ENCODE measurements around the gene GMPR.
"Not testable (repeated sequence)": the region's sequence is repeated elsewhere in the genome, so short reads cannot be mapped to it uniquely, and the experiment has no call there.

Gene GMPR

DNA sequence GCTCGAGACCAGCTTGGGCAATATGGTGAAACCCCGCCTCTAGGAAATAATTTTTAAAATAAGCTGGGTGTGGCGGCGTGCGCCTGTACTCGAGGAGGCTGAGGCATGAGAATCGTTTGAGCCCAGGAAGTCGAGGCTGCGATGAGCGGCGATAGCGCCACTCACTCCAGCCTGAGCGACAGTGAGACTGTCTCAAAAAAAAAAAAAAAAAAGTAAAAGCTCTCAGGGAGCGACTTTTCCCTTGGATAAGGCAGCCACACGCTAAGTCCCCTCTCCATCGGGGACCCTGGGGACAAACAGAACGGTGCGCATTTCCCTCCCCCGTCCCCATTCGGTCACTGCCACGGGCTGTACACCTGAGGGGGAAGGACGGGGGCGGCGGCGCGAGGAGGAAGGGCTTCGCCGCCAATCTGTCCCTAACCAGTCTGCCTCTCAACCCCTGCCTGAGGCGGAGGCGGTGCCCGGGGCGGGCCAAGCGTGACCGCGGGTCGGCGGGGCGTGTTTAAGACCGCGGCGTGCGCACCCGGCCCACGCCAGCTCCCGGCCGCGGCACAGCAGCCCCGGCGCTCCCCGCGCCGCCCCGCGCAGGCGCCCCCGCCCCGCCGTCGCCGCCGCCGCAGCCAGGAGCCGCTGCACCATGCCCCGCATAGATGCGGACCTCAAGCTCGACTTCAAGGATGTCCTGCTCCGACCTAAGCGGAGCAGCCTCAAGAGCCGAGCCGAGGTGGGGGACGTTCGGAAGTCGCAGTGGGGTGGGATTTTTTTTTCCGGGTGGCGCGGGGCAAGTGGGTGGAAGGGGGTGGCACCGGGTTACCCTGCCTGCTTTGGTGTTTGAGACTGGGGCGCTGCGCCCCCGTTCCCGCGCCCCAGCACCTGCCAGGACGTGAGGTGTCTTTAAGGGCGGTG, at the start of gene GMPR:
Gene GMPR, plus strand, starts transcription at position 531 of the 906 bp plus-strand sequence. Its CDS starts 107 bp downstream, at position 638.
- DNase-seq: peak; percentile 75

DNA sequence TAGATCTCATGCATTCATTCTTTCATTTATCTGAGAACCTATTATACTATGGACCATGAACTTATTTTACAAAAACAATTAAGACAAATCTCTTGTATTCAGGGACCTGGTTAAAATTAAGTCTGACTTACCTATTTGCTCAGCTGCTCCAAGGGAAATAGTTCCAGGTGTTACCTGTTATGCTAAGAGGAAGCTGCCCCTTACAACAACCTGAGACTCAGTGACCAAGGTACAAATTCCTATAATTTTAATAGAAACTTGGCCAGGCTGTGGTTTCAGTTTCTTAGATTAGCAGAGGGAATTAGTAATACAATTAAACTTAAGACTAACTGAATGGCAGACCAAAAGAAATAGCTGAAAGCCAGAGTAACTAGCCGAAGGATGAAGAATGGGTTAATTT, 48.2 kb upstream of the GMPR start:
- no peak for DNase-seq

GRCh38 chr6:16196260-16196983, 42.0 kb upstream of the GMPR start:
- no peak for DNase-seq

DNA sequence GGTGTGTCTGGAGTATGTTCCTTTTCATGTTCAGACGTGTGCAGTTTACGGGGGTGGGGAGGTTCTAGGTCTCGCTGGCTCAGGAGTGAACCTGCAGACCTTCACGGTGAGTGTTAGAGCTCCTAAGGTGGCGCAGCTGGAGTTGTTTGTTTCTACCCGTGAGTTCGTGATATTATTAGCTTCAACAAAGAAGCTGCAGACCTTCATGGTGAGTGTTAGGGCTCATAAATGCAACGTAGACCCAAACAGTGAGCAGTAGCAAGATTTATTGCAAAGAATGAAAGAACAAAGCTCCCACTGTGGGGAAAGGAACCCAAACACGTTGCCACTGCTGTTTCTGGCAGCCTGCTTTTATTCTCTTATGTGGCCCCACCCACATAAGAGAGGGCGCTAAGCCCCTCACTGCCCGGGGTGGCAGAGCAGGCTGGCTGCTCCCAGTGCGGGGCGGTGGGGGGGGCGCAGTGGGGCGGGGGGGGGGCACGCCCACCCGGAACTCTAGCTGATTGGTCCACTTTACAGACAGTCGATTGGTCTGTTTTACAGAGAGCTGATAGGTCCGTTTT, 41.3 kb upstream of the GMPR start:
- no peak for DNase-seq

DNA sequence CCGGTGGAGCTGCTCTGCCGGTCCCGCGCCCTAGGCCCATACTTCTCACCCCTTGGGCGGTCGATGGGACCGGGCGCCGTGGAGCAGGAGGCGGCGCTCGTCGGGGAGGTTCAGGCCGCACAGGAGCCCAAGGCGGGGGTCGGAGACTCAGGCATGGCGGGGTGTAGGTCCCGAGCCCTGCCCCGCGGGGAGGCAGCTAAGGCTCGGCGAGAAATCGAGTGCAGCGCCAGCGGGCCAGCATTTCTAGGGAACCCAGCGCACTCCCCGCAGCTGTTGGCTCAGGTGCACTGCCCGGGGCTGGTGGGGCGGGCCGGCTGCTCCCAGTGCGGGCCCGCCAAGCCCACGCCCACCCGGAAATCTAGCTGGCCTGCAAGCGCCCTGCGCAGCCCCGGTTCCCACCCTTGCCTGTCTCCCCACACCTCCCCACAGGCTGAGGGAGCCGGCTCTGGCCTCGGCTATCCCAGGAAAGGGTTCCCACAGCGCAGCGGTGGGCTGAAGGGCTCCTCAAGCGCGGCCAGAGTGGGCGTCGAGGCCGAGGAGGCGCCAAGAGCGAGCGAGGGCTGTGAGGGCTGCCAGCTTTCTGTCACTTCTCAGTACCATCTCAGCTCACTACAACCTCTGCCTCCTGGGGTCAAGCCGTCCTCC, 40.2 kb upstream of the GMPR start:
- DNase-seq: no peak

- DNase-seq: no peak
These were observed 38.6 kb upstream of the GMPR start for GRCh38 chr6:16199804-16200203.

- DNase-seq: no peak
These were observed 38.0 kb upstream of the GMPR start for GRCh38 chr6:16200321-16200883.

GRCh38 chr6:16201706-16202105, 36.7 kb upstream of the GMPR start:
- no peak for DNase-seq

DNA sequence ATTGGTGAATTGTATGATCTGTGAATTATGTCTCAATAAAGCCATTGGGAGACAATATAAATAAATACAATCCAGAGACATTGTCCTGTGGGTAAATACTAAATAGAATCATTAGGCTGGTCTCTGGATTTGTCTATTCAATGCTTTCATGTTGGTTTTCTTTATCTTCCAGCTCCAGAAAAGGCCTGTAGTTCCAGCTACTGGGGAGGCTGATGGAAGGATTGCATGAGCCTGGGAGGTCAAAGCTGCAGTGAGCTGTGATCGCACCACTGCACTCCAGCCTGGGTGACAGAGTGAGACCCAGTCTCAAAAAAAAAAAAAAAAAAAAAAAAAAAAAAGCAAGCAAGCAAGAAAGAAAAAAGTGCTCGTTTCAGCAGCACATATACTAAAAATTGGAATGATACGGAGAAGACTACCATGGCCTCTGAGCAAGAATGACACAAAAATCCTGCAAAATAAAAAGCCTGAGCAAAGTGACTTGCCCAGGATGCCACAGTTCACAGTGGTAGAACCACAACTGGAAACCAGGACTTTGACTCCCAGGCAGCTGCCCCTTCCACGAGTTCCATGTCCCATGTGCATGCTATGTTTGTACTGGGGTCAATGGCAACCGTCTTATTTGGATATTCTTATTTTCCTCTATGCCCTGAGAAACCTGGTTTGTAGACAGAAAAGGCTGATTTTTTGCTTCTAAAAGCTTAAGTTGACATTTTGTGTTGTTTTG, 33.6 kb upstream of the GMPR start:
- DNase-seq: no peak

DNA sequence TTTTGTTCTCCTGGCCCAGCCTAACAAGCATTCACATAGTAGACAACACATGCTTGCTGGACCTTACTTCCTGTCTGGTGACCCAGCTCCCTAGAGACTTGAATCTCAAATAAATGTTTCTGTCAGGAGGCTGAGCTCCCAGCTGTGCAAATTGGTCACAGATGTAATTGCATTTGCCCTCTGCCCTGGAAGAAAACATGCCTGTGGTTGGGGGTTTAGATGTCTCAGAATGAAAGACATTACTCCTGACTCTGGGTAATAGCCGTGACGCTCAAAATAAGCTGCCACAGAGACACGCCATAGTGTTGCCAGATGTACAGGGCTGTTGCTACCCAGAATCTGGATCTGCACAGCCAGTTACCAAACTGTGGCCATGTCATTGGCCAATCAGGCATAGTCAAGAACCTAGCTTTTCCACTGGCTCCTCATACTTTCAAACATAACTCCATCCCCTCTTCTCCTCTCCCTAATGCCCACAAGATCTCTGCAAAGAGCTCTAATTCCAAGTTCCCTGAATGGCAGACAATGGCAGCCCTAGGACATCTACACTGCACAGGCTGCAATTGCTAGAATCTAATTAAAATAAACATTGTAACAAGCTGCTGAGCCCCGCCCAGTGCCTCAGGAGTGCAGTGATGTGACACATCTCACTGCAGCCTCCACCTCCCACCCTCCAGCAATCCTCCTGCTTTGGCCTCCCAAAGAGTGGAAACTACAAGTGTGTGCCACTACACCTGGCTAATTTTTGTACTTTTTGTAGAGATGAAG, 32.8 kb upstream of the GMPR start:
- DNase-seq: no peak

DNA sequence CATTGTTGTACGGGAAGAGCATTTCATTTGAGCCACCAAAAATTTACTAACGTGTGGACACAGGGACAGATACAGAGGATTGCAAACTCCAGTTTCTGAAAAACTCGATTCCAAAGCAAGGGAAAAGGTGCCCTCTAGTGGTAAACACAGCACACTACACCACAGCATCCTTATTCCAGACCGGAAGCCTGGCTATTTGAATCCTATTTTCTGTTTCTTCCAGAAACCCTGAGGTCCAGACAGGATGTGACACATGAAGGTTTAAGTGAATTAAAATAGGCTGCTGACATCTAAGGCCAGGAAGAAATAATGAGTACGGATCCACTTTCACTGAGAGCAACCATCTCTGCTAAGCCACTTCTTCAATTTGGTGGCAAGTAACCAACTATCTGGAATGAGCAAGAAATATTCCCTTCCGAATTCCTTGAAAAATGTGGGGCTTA, 31.8 kb upstream of the GMPR start:
- DNase-seq: peak; percentile 61

DNA sequence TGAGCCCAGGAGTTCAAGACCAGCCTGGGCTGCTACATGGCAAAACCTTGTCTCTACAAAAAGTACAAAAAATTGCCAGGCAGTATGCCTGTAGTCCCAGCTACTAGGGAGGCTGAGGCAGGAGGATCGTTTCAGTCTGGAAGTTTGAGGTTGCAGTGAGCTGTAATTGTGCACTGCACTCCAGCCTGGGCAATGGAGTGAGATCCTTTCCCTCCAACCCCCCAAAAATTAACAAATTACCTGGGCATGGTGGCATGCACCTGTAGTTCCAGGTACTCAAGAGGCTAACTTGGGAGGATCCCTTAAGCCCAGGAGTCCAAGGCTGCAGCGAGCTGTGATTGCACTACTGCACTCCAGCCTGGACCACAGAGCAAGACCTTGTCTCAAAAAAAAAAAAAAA, 29.4 kb upstream of the GMPR start:
- no peak for DNase-seq

GRCh38 chr6:16209539-16209938, 28.8 kb upstream of the GMPR start:
- DNase-seq: no peak

DNA sequence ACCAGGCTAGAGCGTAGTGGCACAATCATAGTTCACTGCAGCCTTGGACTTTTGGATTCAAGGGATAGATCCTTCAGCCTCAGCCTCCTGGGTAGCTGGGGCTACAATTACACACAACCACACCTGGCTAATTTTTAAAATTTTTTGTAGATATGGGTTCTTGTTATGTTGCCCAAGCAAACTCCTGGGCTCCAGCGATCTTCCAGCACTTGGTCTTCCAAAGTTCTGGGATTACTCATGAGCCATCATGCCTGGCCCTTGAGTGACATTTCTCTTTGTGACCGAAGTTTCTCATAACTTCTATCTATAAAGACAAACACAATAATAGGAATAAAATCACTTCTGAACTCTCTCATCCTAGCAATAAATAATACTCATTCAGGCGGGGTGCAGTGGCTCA, 26.1 kb upstream of the GMPR start:
- no peak for DNase-seq

DNA sequence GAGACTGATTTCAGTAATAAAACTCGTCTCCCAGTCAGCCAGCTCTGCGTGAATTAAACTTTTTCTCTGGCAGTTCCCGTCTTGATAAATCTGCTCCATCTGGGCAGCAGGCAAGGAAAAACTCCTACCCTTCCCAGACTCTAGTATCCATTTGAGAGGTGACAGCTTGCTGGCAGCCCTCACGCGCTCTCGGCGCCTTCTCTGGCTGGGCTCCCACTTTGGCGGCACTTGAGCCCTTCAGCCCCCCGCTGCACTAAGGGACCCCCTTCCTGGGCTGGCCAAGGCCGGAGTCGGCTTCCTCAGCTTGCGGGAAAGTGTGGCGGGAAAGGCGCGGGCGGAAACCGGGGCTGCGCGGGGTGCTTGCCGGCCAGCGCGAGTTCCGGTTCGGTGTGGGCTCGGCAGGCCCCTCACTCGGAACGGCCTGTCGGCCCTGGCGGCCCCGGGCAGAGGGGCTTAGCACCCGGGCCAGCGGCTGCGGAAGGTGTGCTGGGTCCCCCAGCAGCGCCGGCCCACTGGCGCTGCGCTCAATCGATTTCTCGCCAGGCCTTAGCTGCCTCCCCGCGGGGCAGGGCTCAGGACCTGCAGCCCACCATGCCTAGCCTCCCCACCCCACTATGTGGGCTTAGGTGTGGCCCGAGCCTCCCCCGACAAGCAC, 21.8 kb upstream of the GMPR start:
- DNase-seq: no peak

DNA sequence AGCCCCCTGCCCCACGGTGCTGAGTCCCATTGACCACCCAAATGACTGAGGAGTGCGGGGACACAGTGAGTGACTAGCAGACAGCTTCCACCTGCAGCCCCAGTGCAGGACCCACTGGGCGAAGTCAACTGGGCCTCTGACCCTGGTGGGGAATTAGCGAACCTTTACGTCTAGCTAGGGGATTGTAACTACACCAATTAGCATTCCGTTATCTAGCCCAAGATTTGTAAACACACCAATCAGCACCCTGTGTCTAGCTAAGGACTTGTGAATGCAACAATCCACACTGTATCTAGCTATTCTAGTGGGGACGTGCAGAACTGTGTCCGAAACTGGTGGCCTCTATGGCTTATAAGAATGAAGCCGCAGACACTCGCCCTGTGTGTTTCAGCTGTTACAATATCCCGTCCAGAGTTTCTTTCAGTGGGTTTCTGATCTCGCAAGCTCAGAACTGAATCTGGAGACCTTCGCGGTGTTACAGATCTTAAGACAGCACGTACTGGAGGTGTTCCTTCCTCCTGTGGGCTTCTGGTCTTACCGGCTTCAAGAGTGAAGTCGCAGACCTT, 21.1 kb upstream of the GMPR start:
- DNase-seq: no peak

DNA sequence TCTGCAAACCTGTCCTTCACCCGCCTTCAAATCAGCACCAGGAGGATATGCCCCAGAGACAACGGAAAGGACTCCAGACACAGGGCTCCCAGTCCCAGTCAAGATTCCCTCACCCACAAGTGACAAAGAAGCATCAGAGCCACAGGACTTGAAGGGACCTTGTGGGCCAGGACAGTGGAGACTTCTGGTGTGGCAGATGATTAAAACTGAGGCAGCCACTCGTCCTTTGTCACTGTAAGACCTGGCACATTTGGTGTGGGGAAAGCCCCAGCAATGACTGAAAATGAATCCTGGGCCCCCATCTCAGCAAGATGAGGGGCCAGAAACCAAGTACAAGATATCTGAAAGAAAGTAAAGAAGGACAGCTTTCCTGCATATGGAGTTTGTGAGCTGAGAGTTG, 15.6 kb upstream of the GMPR start:
- no peak for DNase-seq

DNA sequence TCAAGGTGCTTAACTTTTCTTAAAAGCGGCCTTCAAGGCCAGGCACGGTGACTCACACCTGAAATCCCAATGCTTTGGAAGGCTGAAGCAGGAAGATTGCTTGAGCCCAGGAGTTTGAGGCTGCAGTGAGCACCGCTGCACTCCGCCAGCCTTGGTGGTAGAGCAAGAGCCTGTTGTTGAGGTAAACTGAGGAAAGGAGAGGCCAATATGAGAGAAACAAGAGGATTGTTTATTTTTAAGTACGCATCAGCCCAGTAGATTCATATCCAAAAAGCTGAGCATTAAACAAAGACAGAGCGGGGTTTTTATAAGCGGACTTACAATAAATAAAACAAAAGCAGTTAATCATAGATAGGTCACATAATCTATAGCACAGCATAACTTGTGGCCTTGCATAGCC, 15.0 kb upstream of the GMPR start:
- no peak for DNase-seq

DNA sequence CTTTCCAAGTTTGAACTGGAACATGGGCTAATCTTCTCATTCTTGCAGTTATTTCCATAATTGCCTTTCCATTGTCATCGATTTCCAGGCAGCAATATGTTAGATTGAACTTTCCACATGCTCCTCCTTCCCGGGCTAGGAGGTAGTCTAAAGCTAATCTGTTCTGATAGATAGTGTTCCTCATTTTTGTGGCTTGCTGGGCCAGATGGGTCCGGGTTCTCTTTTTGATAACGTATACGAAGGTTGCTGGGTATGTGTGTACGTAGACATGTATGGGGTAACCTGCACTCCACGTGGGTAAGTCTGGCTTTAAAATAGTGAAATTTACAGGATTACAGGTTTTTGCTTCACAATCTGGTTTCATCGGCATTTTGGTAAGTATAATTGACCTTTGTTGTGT, 14.0 kb upstream of the GMPR start:
- no peak for DNase-seq

- DNase-seq: not testable (repeated sequence)
These were observed 13.2 kb upstream of the GMPR start for GRCh38 chr6:16225062-16225731.

Measured in CD4-positive, alpha-beta T cell treated with Interleukin-21 for 1 hour (primary cell).